Neural cell (in vitro differentiated cells): ENCODE data around the gene SLC9A2. TPM values are rescaled to one million over a fixed set of nuclear protein-coding genes. Genes with fewer than 3 reads are reported as not detected.

Source experiments
- H2AFZ ChIP-seq: fragments of 200-600, 300-800 bp; sonication (generic), shearing (Covaris generic); 2 replicates; pipeline ENCODE4 v1.6.0; 2014; ENCODE audit warnings: low read depth, mild to moderate bottlenecking, antibody characterized with exemption, low read length, moderate library complexity
- H3F3A ChIP-seq: fragments of 200-600 bp; shearing (Covaris generic); 2 replicates; pipeline ENCODE4 v1.6.1; 2016; ENCODE audit warnings: mild to moderate bottlenecking, moderate library complexity, mixed read lengths, antibody characterized with exemption, low read length; ENCODE audit not compliant: insufficient read depth, poor library complexity, severe bottlenecking
- H3K27ac ChIP-seq: fragments of 200-600, 300-800 bp; sonication (generic), shearing (Covaris generic); 2 replicates; pipeline ENCODE4 v1.5.1; 2014; ENCODE audit warnings: mild to moderate bottlenecking, low read length, moderate library complexity
- H3K27me3 ChIP-seq: fragments of 300-800, 200-600 bp; sonication (generic), shearing (Covaris generic); 2 replicates; pipeline ENCODE4 v1.6.0; 2014; ENCODE audit warnings: mild to moderate bottlenecking, low read depth, low read length, moderate library complexity; ENCODE audit not compliant: insufficient read depth
- H3K36me3 ChIP-seq: fragments of 300-800, 200-600 bp; sonication (generic), shearing (Covaris generic); 2 replicates; pipeline ENCODE4 v1.5.1; 2014; ENCODE audit warnings: mild to moderate bottlenecking, antibody characterized with exemption, low read length, moderate library complexity; ENCODE audit not compliant: insufficient read depth
- H3K4me2 ChIP-seq: fragments of 300-800, 200-600 bp; sonication (generic), shearing (Covaris generic); 2 replicates; pipeline ENCODE4 v1.6.0; 2014; ENCODE audit warnings: mild to moderate bottlenecking, low read length
- H3K4me3 ChIP-seq: fragments of 300-800, 200-600 bp; sonication (generic), shearing (Covaris generic); 2 replicates; pipeline ENCODE4 v1.5.1; 2014; ENCODE audit warnings: mild to moderate bottlenecking, low read length, moderate library complexity
- H3K79me2 ChIP-seq: fragments of 200-600 bp; shearing (Covaris generic); replicated peaks from 2 replicates; pipeline ENCODE4 v1.6.0; 2014; ENCODE audit warnings: mild to moderate bottlenecking, low read length, moderate library complexity; ENCODE audit not compliant: insufficient read depth
- H3K9ac ChIP-seq: fragments of 300-800, 200-600 bp; sonication (generic), shearing (Covaris generic); 2 replicates; pipeline ENCODE4 v1.6.1; 2016; ENCODE audit warnings: mild to moderate bottlenecking, low read length, mixed read lengths
- H3K9me2 ChIP-seq: fragments of 200-600 bp; shearing (Covaris generic); 2 replicates; pipeline ENCODE4 v1.6.1; 2016; ENCODE audit warnings: mild to moderate bottlenecking, low read length, mixed read lengths; ENCODE audit not compliant: insufficient read depth
- H3K9me3 ChIP-seq: fragments of 200-600, 300-800 bp; sonication (generic), shearing (Covaris generic); 2 replicates; pipeline ENCODE4 v1.6.1; 2016; ENCODE audit warnings: mild to moderate bottlenecking, mixed run types, low read length, moderate library complexity, mixed read lengths
- H4K20me1 ChIP-seq: fragments of 200-600 bp; shearing (Covaris generic); 2 replicates; pipeline ENCODE4 v1.6.1; 2016; ENCODE audit warnings: mild to moderate bottlenecking, mixed run types; ENCODE audit not compliant: insufficient read depth
- CTCF ChIP-seq: fragments of 450-650 bp; IDR thresholded peaks from 2 replicates; pipeline ENCODE4 v1.5.1; 2014; ENCODE audit warnings: antibody characterized with exemption, mild to moderate bottlenecking, moderate library complexity; ENCODE audit not compliant: poor library complexity, severe bottlenecking
- EP300 ChIP-seq: fragments of 450-650 bp; conservative IDR thresholded peaks from 2 replicates; pipeline ENCODE4 v1.6.1; 2014; ENCODE audit warnings: antibody characterized with exemption, mild to moderate bottlenecking, moderate library complexity; ENCODE audit not compliant: poor library complexity, severe bottlenecking
- EZH2 ChIP-seq: fragments of 200-600, 300-800 bp; shearing (Covaris generic), sonication (generic); IDR thresholded peaks from 2 replicates; pipeline ENCODE4 v1.6.1; 2014; ENCODE audit warnings: antibody characterized with exemption, low read length, borderline replicate concordance, mild to moderate bottlenecking; ENCODE audit not compliant: insufficient read depth, poor library complexity, severe bottlenecking
- MXI1 ChIP-seq: fragments of 450-650 bp; conservative IDR thresholded peaks from 2 replicates; pipeline ENCODE4 v1.6.1; 2014; ENCODE audit warnings: antibody characterized with exemption, mild to moderate bottlenecking; ENCODE audit not compliant: poor library complexity, severe bottlenecking
- POLR2AphosphoS5 ChIP-seq: IDR thresholded peaks from 2 replicates; pipeline ENCODE4 v1.6.1; 2012
- RAD21 ChIP-seq: fragments of 450-650 bp; conservative IDR thresholded peaks from 2 replicates; pipeline ENCODE4 v1.6.1; 2014; ENCODE audit warnings: antibody characterized with exemption, mild to moderate bottlenecking, moderate library complexity
- REST ChIP-seq: IDR thresholded peaks from 2 replicates; pipeline ENCODE4 v1.6.1; 2012; ENCODE audit warnings: borderline replicate concordance
- SMC3 ChIP-seq: fragments of 450-650 bp; conservative IDR thresholded peaks from 2 replicates; pipeline ENCODE4 v1.6.1; 2014; ENCODE audit warnings: antibody characterized with exemption, mild to moderate bottlenecking, moderate library complexity; ENCODE audit not compliant: poor library complexity
- TAF1 ChIP-seq: IDR thresholded peaks from 2 replicates; pipeline ENCODE4 v1.6.1; 2012; ENCODE audit warnings: low read depth
- polyA plus RNA-seq: library from polyadenylated mRNA; depleted of rRNA; stranded (reverse); fragments of >200 nt; gene quantifications from 2 replicates; pipeline ENCODE4 v1.2.3, GENCODE V29; 2014

Gene SLC9A2
- polyA plus RNA-seq, 1 donor from 2014 or later = 0.09 TPM

- H3K9me3 ChIP-seq = peaks cover 3% of the 10 kb centered on the region
- no peak for TF ChIP-seq EP300
- TF ChIP-seq RAD21 = no peak
- no peak for TF ChIP-seq POLR2AphosphoS5
- TF ChIP-seq TAF1 = no peak
- no peak for TF ChIP-seq MXI1
- TF ChIP-seq REST = no peak
- TF ChIP-seq CTCF = no peak
- no peak overlapping the region for H3K27ac ChIP-seq
- H3F3A ChIP-seq = no peaks in the 10 kb centered on the region
- H3K79me2 ChIP-seq = no peaks in the 10 kb centered on the region
- H3K4me2 ChIP-seq = no peak overlapping the region
- H3K9ac ChIP-seq = no peak overlapping the region
- no peak overlapping the region for H3K4me3 ChIP-seq
- no peaks in the 10 kb centered on the region for H3K9me2 ChIP-seq
- H4K20me1 ChIP-seq = no peaks in the 10 kb centered on the region
- no peak overlapping the region for H2AFZ ChIP-seq
- no peaks in the 10 kb centered on the region for H3K36me3 ChIP-seq
- H3K27me3 ChIP-seq = no peaks in the 10 kb centered on the region
Measured at GRCh38 chr2:102578376-102578775, 41.0 kb upstream of the SLC9A2 start.

- Histone ChIP-seq H2AFZ (no peak overlapping the region), H3K79me2 (no peaks in the 10 kb centered on the region), H3K9me2 (no peaks in the 10 kb centered on the region), H3K4me2 (no peak overlapping the region), H3K4me3 (no peak overlapping the region), H3K27ac (no peak overlapping the region), H3K36me3 (no peaks in the 10 kb centered on the region), H3F3A (no peaks in the 10 kb centered on the region), H3K27me3 (no peaks in the 10 kb centered on the region), H3K9me3 (no peaks in the 10 kb centered on the region), H4K20me1 (no peaks in the 10 kb centered on the region), H3K9ac (no peak overlapping the region)
- TF ChIP-seq TAF1 = no peak
- TF ChIP-seq EZH2 = no peak
- TF ChIP-seq SMC3 = no peak
- no peak for TF ChIP-seq RAD21
- TF ChIP-seq EP300 = no peak
- TF ChIP-seq CTCF = no peak
- TF ChIP-seq MXI1 = no peak
Measured at GRCh38 chr2:102581911-102582310, 37.4 kb upstream of the SLC9A2 start.
